Left renal cortex interstitium (tissue), 4 donors: ENCODE results near the gene ANKRD44. TPM values are rescaled to one million over a fixed set of nuclear protein-coding genes. Genes with fewer than 3 reads are reported as not detected.
"Not testable (repeated sequence)": the region's sequence is repeated elsewhere in the genome, so short reads cannot be mapped to it uniquely, and the experiment has no call there.

Experiments used
- DNase-seq, 4 donors: peaks; one replicate each; pipeline ENCODE4 v3.0.0-alpha.2; 2013; ENCODE audit warnings: low read depth in 4 of 4, low spot score in 2 of 4, missing footprints in 1 of 4
- polyA plus RNA-seq, 4 donors: library from polyadenylated mRNA; unstranded; fragments of 120-200 nt; gene quantifications; one replicate each; pipeline ENCODE4 v1.2.1, GENCODE V29; 2013; ENCODE audit not compliant: insufficient read length in 4 of 4

ANKRD44 gene
- polyA plus RNA-seq, 4 donors: 9.8 to 15.7 (median 12.6) TPM

- DNase-seq: no peak
Observed at GRCh38 chr2:197010200-197011020, 300.2 kb downstream of the ANKRD44 start.

- not testable (repeated sequence) for DNase-seq
Observed at GRCh38 chr2:197008741-197009341, 301.7 kb downstream of the ANKRD44 start.

GRCh38 chr2:197007716-197008628 is 302.6 kb downstream of the ANKRD44 start:
- no peak for DNase-seq

- no peak for DNase-seq
Observed at GRCh38 chr2:197001921-197002320, 308.7 kb downstream of the ANKRD44 start.

GRCh38 chr2:196995757-196996314 is 314.7 kb downstream of the ANKRD44 start:
- no peak for DNase-seq

- DNase-seq: no peak
Observed at GRCh38 chr2:196994764-196995163, 315.8 kb downstream of the ANKRD44 start.

- no peak for DNase-seq
Observed at GRCh38 chr2:196993617-196994016, 317.0 kb downstream of the ANKRD44 start.

- DNase-seq: no peak
Observed at GRCh38 chr2:196992466-196992865, 318.1 kb downstream of the ANKRD44 start.

GRCh38 chr2:196990788-196991461 is 319.7 kb downstream of the ANKRD44 start:
- no peak for DNase-seq

- no peak for DNase-seq
Observed at GRCh38 chr2:196990092-196990491, 320.5 kb downstream of the ANKRD44 start.

- no peak for DNase-seq
Observed at GRCh38 chr2:196989496-196989895, 321.1 kb downstream of the ANKRD44 start.

- DNase-seq: no peak
Observed at GRCh38 chr2:196988639-196989038, 321.9 kb downstream of the ANKRD44 start.

- no peak for DNase-seq
Observed at GRCh38 chr2:196987649-196988364, 322.8 kb downstream of the ANKRD44 start.

- no peak for DNase-seq
Observed at GRCh38 chr2:196987298-196987648, 323.3 kb downstream of the ANKRD44 start.

- no peak for DNase-seq
Observed at GRCh38 chr2:196985511-196986183, 324.9 kb downstream of the ANKRD44 start.

GRCh38 chr2:196984903-196985302 is 325.7 kb downstream of the ANKRD44 start:
- no peak for DNase-seq

GRCh38 chr2:196983934-196984333 is 326.6 kb downstream of the ANKRD44 start:
- no peak for DNase-seq

- no peak for DNase-seq
Observed at GRCh38 chr2:196980473-196980872, 330.1 kb downstream of the ANKRD44 start.

GRCh38 chr2:196980001-196980400 is 330.6 kb downstream of the ANKRD44 start:
- DNase-seq: no peak
